Measurements from ENCODE around the gene SEPTIN5. TPM values are rescaled to one million over a fixed set of nuclear protein-coding genes. Genes with fewer than 3 reads are reported as not detected.

Gene SEPTIN5
- total RNA-seq, 2 donors from 2014 or later: 47.7 to 147 TPM

DNA sequence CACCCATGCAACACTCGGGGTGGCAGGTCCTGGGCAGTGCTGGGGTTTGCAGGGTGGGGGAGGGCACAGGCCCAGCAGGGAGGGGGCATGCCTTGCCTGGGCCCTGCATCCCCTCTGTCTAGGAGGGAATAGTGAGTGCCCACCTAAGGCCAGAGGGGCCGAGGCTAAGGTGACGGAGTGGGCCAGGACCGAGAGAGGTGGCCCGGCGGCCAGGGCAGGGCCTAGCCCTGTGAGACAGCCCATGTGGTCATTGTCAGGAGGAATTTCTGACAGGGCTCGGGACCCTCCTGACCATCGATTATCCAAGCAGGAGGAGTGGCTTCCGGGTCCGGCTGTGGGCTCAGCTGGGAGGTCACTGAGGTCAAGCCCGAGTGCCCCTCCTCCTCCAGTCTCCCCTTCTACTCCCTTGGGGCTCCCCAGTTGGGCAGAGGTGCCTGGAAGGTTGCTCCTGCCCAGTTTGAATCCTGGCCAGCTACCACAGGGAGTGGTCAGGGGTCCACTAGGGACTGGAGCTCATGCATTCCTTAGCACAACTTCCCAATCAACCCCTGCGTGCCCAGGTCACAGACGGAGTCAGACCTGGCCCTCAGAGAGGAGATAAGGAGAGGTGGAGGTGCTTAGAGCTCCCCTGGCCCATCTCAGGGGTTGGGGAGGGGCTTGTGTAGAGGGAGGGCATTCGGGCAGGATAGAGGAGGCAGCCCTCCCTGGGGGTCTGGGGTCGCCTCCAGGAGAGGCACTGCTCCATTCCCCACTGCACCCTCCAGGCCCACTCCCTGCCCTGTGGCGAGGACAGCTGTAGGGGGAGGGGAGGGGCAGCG lies 23.8 kb downstream of the SEPTIN5 start:
- Histone ChIP-seq H3K9me3 (no peaks in the 10 kb centered on the region), H3K27ac (no peak overlapping the region)
- ATAC-seq (ENCODE audit: insufficient number of reproducible peaks, low FRiP score, low read depth): no peak

DNA sequence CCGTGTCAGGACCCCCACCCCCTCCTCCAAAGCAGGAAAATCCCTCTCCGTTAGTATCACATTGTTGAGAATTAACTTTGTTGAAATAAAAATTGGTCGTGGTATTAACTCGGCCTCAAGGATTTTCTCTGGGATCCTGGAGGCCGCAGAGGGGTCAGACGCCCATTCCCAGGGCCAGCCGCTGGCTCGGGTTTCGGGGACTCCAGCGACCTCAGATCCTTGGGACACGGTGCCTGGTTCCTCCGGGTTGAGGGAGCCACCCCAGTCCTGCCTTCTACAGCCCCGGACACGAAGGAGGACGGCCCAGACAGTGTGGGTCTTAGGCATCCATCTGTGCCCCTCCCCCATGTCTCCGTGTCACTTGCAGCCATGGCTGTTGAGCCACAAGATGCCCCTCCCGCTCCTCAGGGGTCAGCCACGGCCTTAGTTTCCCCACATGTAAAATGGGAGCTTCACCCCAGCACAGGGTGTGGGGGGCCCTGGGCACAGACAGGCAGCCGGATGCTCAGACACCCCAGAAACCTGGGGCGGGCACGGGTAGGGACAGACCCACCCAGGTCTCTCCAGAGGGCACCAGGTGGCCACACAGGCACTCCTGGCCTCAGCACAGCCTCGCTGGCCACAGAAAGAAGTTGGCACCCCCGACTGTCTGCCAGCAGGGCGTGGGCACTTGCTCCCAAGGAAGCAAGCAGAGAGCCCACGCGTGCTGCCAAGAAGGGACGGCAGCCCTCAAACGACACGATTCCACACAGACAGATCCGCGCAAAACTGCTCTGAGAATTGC lies 24.6 kb downstream of the SEPTIN5 start:
- Histone ChIP-seq H3K9me3 (no peaks in the 10 kb centered on the region), H3K27me3 (replicated peaks; ENCODE audit: insufficient read depth) (no peaks in the 10 kb centered on the region), H3K36me3 (no peaks in the 10 kb centered on the region), H3K4me3 (no peak overlapping the region), H3K4me1 (ENCODE audit: control insufficient read depth in 1 of 2, low read depth in 2 of 2) (no peaks in the 10 kb centered on the region), H3K27ac (no peak overlapping the region)
- no peak for ATAC-seq (ENCODE audit: insufficient number of reproducible peaks, low FRiP score, low read depth)
- DNase-seq (ENCODE audit: low spot score): no peak
- TF ChIP-seq, protein P1, sequence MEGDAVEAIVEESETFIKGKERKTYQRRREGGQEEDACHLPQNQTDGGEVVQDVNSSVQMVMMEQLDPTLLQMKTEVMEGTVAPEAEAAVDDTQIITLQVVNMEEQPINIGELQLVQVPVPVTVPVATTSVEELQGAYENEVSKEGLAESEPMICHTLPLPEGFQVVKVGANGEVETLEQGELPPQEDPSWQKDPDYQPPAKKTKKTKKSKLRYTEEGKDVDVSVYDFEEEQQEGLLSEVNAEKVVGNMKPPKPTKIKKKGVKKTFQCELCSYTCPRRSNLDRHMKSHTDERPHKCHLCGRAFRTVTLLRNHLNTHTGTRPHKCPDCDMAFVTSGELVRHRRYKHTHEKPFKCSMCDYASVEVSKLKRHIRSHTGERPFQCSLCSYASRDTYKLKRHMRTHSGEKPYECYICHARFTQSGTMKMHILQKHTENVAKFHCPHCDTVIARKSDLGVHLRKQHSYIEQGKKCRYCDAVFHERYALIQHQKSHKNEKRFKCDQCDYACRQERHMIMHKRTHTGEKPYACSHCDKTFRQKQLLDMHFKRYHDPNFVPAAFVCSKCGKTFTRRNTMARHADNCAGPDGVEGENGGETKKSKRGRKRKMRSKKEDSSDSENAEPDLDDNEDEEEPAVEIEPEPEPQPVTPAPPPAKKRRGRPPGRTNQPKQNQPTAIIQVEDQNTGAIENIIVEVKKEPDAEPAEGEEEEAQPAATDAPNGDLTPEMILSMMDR (IDR thresholded peaks at IDR 0.05): no peak

More for the DNA sequence above, 23.8 kb downstream of the SEPTIN5 start:
- Histone ChIP-seq H3K4me3 (no peak overlapping the region), H3K4me1 (ENCODE audit: control insufficient read depth in 1 of 2, low read depth in 2 of 2) (no peaks in the 10 kb centered on the region), H3K27me3 (replicated peaks; ENCODE audit: insufficient read depth) (no peaks in the 10 kb centered on the region), H3K36me3 (no peaks in the 10 kb centered on the region)
- TF ChIP-seq, protein P1 (IDR thresholded peaks at IDR 0.05): no peak
- no peak for DNase-seq (ENCODE audit: low spot score)

DNA sequence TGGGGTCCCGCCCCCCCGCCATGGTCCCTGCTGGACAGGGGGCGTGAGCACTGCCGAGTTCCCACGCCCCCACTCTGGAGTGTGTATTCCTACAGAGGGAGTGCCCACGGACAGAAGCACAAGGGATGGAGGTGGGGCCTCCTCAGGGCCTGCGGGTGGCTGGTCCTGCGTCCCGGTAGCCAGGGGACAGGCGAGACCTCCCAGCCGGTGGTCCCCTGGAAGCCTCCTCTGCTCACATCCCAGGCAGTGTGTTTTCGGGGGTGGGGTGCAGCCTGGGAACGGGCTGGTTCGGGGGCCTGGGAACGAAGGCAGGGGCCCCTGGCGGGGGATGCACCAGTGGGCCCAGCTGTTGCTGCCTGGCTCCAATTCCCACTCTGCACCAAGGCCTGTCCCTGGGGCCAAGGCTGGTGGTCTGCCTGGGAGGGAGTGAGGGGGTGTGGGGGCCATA lies 25.2 kb downstream of the SEPTIN5 start:
- Histone ChIP-seq H3K4me3 (no peak overlapping the region), H3K9me3 (no peaks in the 10 kb centered on the region), H3K27me3 (replicated peaks; ENCODE audit: insufficient read depth) (no peaks in the 10 kb centered on the region), H3K36me3 (no peaks in the 10 kb centered on the region), H3K4me1 (ENCODE audit: control insufficient read depth in 1 of 2, low read depth in 2 of 2) (no peaks in the 10 kb centered on the region), H3K27ac (no peak overlapping the region)
- ATAC-seq (ENCODE audit: insufficient number of reproducible peaks, low FRiP score, low read depth) (no peak), DNase-seq (ENCODE audit: low spot score) (no peak)
- TF ChIP-seq, protein P1 (IDR thresholded peaks at IDR 0.05): no peak

DNA sequence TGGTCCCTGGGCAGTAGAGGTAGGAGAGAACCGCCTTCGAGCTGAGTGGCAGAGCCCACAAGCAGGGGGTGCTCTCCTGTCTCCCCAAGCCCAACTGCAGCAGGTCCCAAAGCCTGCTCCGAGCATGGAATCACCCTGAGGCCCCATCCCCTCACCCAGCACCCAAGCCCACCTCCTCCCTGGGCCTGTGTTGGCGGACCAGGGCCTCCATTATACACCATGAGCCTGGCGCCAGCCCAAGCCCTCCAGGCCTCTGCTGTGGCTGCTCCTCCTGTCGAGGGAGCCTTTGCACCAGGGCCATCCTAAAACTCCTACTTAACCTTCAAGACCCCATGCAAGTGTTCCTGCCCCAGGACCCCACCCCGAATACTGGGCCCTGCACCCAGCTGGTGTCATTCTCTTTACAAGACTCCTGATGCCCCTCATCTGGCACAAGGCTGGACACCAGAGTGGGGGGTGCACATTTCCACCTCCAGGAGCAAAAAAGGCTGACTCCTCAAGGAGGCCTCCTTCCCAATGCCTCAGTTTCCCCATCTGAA lies 25.7 kb downstream of the SEPTIN5 start:
- ATAC-seq (ENCODE audit: insufficient number of reproducible peaks, low FRiP score, low read depth): no peak
- TF ChIP-seq, protein P1 (IDR thresholded peaks at IDR 0.05): no peak
- Histone ChIP-seq H3K4me1 (ENCODE audit: control insufficient read depth in 1 of 2, low read depth in 2 of 2) (no peaks in the 10 kb centered on the region), H3K4me3 (no peak overlapping the region), H3K27me3 (replicated peaks; ENCODE audit: insufficient read depth) (no peaks in the 10 kb centered on the region), H3K27ac (no peak overlapping the region), H3K9me3 (no peaks in the 10 kb centered on the region), H3K36me3 (no peaks in the 10 kb centered on the region)
- DNase-seq (ENCODE audit: low spot score): no peak

DNA sequence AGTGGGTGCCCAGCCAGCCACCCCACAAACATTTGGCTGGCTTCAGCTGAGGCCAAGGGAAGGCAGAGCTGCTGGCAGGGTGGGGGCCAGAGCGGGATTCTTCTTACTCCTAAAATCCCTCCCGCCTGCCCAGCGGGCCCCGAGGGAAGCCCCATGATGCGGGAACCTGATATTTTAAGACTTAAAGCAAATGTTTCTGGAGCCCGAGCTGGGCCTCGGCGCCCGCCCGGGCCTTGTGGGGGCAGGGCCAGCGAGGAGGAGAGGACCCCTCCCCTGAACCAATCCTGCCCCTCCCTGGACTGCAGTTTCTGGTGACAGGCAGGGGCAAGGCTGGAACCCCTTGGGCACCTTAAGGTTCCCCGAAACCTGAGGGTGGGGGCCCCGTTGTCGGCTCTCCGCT lies 26.3 kb downstream of the SEPTIN5 start:
- Histone ChIP-seq H3K27ac (no peak overlapping the region), H3K27me3 (replicated peaks; ENCODE audit: insufficient read depth) (no peaks in the 10 kb centered on the region), H3K4me3 (no peak overlapping the region), H3K36me3 (no peaks in the 10 kb centered on the region), H3K4me1 (ENCODE audit: control insufficient read depth in 1 of 2, low read depth in 2 of 2) (no peaks in the 10 kb centered on the region), H3K9me3 (no peaks in the 10 kb centered on the region)
- ATAC-seq (ENCODE audit: insufficient number of reproducible peaks, low FRiP score, low read depth) (no peak), DNase-seq (ENCODE audit: low spot score) (no peak)
- TF ChIP-seq, protein P1 (IDR thresholded peaks at IDR 0.05): no peak

All from thoracic aorta (tissue), 2 donors.